Stimulated activated naive CD8-positive, alpha-beta T cell treated with anti-CD3 and anti-CD28 coated beads, Interleukin-15, amount 100 ng/mL, for 72 hours (primary cell): ENCODE measurements around the gene BCCIP.
A peak's percentile ranks its signal among the peaks of the same experiment; 100 is the strongest.

ENCODE experiments used
- ATAC-seq: fragments of 150-1000 bp; cut with Tn5 transposase; 2 replicates; pipeline ENCODE4 v1.10.0; 2021; ENCODE audit warnings: mild to moderate bottlenecking, moderate library complexity
- DNase-seq, 2 donors: peaks; one replicate each; pipeline ENCODE4 v3.0.0; 2021 to 2022
- H3K27ac Mint-ChIP-seq, 2 donors: one replicate each; pipeline ENCODE4 v1.8.0; 2022; ENCODE audit warnings: mild to moderate bottlenecking in 2 of 2, mixed read lengths in 2 of 2, moderate library complexity in 2 of 2
- H3K27me3 Mint-ChIP-seq: one replicate; pipeline ENCODE4 v1.8.0; 2022; ENCODE audit warnings: mixed read lengths
- H3K4me1 Mint-ChIP-seq: one replicate; pipeline ENCODE4 v1.8.0; 2022; ENCODE audit warnings: mild to moderate bottlenecking, mixed read lengths
- H3K4me3 Mint-ChIP-seq, 2 donors: one replicate each; pipeline ENCODE4 v1.8.0; 2022; ENCODE audit warnings: mild to moderate bottlenecking in 2 of 2, mixed read lengths in 2 of 2, moderate library complexity in 1 of 2
- H3K9me3 Mint-ChIP-seq, 2 donors: one replicate each; pipeline ENCODE4 v1.8.0; 2022; ENCODE audit warnings: mixed read lengths in 2 of 2

Gene BCCIP

GRCh38 chr10:125788156-125789034 is 35.0 kb upstream of the BCCIP start:
- DNase-seq (no peak), ATAC-seq (peak; percentile 82)
- Mint-ChIP-seq H3K27me3 (no peaks in the 10 kb centered on the region), H3K9me3 (no peaks in the 10 kb centered on the region), H3K4me1 (peaks cover 30% of the 10 kb centered on the region), H3K4me3 (peak overlapping the region in 1 of 2 donors; percentile 32), H3K27ac (peak overlapping the region; percentile 54 to 88)

GRCh38 chr10:125792342-125793300 is 30.7 kb upstream of the BCCIP start:
- H3K9me3 Mint-ChIP-seq, result no peaks in the 10 kb centered on the region
- H3K4me3 Mint-ChIP-seq, result no peak overlapping the region
- no peaks in the 10 kb centered on the region for H3K27me3 Mint-ChIP-seq
- no peak for DNase-seq
- peaks cover 17% of the 10 kb centered on the region for H3K4me1 Mint-ChIP-seq
- no peak overlapping the region for H3K27ac Mint-ChIP-seq
- no peak for ATAC-seq

- ATAC-seq (no peak), DNase-seq (no peak)
- H3K27ac Mint-ChIP-seq, result no peak overlapping the region
- no peaks in the 10 kb centered on the region for H3K27me3 Mint-ChIP-seq
- H3K9me3 Mint-ChIP-seq, result no peaks in the 10 kb centered on the region
- H3K4me3 Mint-ChIP-seq, result no peak overlapping the region
- no peaks in the 10 kb centered on the region for H3K4me1 Mint-ChIP-seq
These were observed 28.2 kb upstream of the BCCIP start for GRCh38 chr10:125795128-125795527.

- H3K4me3 Mint-ChIP-seq, result no peak overlapping the region
- DNase-seq (no peak), ATAC-seq (no peak)
- peak overlapping the region in 1 of 2 donors; percentile 65 for H3K27ac Mint-ChIP-seq
- no peaks in the 10 kb centered on the region for H3K4me1 Mint-ChIP-seq
- H3K27me3 Mint-ChIP-seq, result no peaks in the 10 kb centered on the region
- no peaks in the 10 kb centered on the region for H3K9me3 Mint-ChIP-seq
These were observed 27.6 kb upstream of the BCCIP start for GRCh38 chr10:125795637-125796190.

GRCh38 chr10:125797424-125797823 is 25.9 kb upstream of the BCCIP start:
- Mint-ChIP-seq H3K4me3 (no peak overlapping the region), H3K27me3 (no peaks in the 10 kb centered on the region), H3K27ac (no peak overlapping the region), H3K9me3 (no peaks in the 10 kb centered on the region), H3K4me1 (no peaks in the 10 kb centered on the region)
- no peak for ATAC-seq
- DNase-seq, result no peak

- Mint-ChIP-seq H3K9me3 (no peaks in the 10 kb centered on the region), H3K27ac (peak overlapping the region in 1 of 2 donors; percentile 71), H3K4me1 (peaks cover 6% of the 10 kb centered on the region), H3K27me3 (no peaks in the 10 kb centered on the region), H3K4me3 (no peak overlapping the region)
- no peak for DNase-seq
- ATAC-seq, result no peak
These were observed 25.2 kb upstream of the BCCIP start for GRCh38 chr10:125797994-125798662.

GRCh38 chr10:125799451-125800182 is 23.7 kb upstream of the BCCIP start:
- no peak for ATAC-seq

GRCh38 chr10:125801574-125801973 is 21.8 kb upstream of the BCCIP start:
- no peaks in the 10 kb centered on the region for H3K9me3 Mint-ChIP-seq
- H3K4me3 Mint-ChIP-seq, result no peak overlapping the region
- peaks cover 6% of the 10 kb centered on the region for H3K4me1 Mint-ChIP-seq
- no peak overlapping the region for H3K27ac Mint-ChIP-seq
- ATAC-seq, result no peak
- H3K27me3 Mint-ChIP-seq, result no peaks in the 10 kb centered on the region
- no peak for DNase-seq

More at GRCh38 chr10:125799451-125800182, 23.7 kb upstream of the BCCIP start:
- no peak for DNase-seq
- no peak overlapping the region for H3K4me3 Mint-ChIP-seq
- H3K27me3 Mint-ChIP-seq, result no peaks in the 10 kb centered on the region
- no peak overlapping the region for H3K27ac Mint-ChIP-seq
- no peaks in the 10 kb centered on the region for H3K9me3 Mint-ChIP-seq
- H3K4me1 Mint-ChIP-seq, result peaks cover 6% of the 10 kb centered on the region

GRCh38 chr10:125802131-125802530 is 21.2 kb upstream of the BCCIP start:
- peak overlapping the region in 1 of 2 donors; percentile 12 for H3K27ac Mint-ChIP-seq
- H3K4me1 Mint-ChIP-seq, result peaks cover 6% of the 10 kb centered on the region
- DNase-seq (no peak), ATAC-seq (no peak)
- no peak overlapping the region for H3K4me3 Mint-ChIP-seq
- H3K27me3 Mint-ChIP-seq, result no peaks in the 10 kb centered on the region
- H3K9me3 Mint-ChIP-seq, result no peaks in the 10 kb centered on the region

GRCh38 chr10:125802739-125803138 is 20.6 kb upstream of the BCCIP start:
- no peak for ATAC-seq
- Mint-ChIP-seq H3K4me1 (peaks cover 6% of the 10 kb centered on the region), H3K27me3 (no peaks in the 10 kb centered on the region), H3K27ac (no peak overlapping the region), H3K9me3 (no peaks in the 10 kb centered on the region), H3K4me3 (no peak overlapping the region)
- no peak for DNase-seq

- no peak for ATAC-seq
- Mint-ChIP-seq H3K9me3 (no peaks in the 10 kb centered on the region), H3K4me1 (peaks cover 1% of the 10 kb centered on the region), H3K27ac (no peak overlapping the region), H3K4me3 (no peak overlapping the region), H3K27me3 (no peaks in the 10 kb centered on the region)
- DNase-seq, result no peak
These were observed 15.3 kb upstream of the BCCIP start for GRCh38 chr10:125808047-125808446.

GRCh38 chr10:125811251-125811650 is 12.1 kb upstream of the BCCIP start:
- Mint-ChIP-seq H3K27me3 (no peaks in the 10 kb centered on the region), H3K27ac (no peak overlapping the region), H3K9me3 (no peaks in the 10 kb centered on the region), H3K4me3 (no peak overlapping the region), H3K4me1 (no peaks in the 10 kb centered on the region)
- DNase-seq (no peak), ATAC-seq (no peak)

- H3K4me3 Mint-ChIP-seq, result no peak overlapping the region
- H3K9me3 Mint-ChIP-seq, result no peaks in the 10 kb centered on the region
- H3K27me3 Mint-ChIP-seq, result no peaks in the 10 kb centered on the region
- DNase-seq (no peak), ATAC-seq (no peak)
- H3K27ac Mint-ChIP-seq, result no peak overlapping the region
- H3K4me1 Mint-ChIP-seq, result no peaks in the 10 kb centered on the region
These were observed 11.1 kb upstream of the BCCIP start for GRCh38 chr10:125812128-125812750.

GRCh38 chr10:125815764-125816163 is 7.6 kb upstream of the BCCIP start:
- DNase-seq (no peak), ATAC-seq (no peak)
- no peaks in the 10 kb centered on the region for H3K9me3 Mint-ChIP-seq
- H3K4me1 Mint-ChIP-seq, result peaks cover 5% of the 10 kb centered on the region
- no peak overlapping the region for H3K4me3 Mint-ChIP-seq
- no peaks in the 10 kb centered on the region for H3K27me3 Mint-ChIP-seq
- no peak overlapping the region for H3K27ac Mint-ChIP-seq
